HepG2 (cell line): ENCODE data around the gene PARS2. TPM values are rescaled to one million over a fixed set of nuclear protein-coding genes. Genes with fewer than 3 reads are reported as not detected.
A peak's percentile ranks its signal among the peaks of the same experiment; 100 is the strongest.

Experiments
- ATAC-seq: fragments of 200-7000 bp; cut with Tn5 transposase; 3 replicates; pipeline ENCODE4 v1.9.1; 2020; ENCODE audit warnings: mild to moderate bottlenecking, moderate library complexity
- BruUV-seq: library from RNA; stranded (reverse); fragments of 400-500 nt; replicated peaks from 2 replicates; lab custom pipeline; 2021; lab: Mats Ljungman, UMichigan
- CTCF ChIA-PET: fragments of 300-600 bp; formaldehyde crosslinking; extraction: SDS; loops from one replicate; lab custom pipeline; 2021; ENCODE audit warnings: low total read pairs, inconsistent platforms, low intra/inter-chr PET ratio; lab: Yijun Ruan, JAX
- POLR2A ChIA-PET: fragments of 350-600 bp; sonication (Branson Sonifier 250); formaldehyde crosslinking; loops from one replicate; lab custom pipeline; 2020; ENCODE audit warnings: antibody characterized with exemption, inconsistent platforms; lab: Yijun Ruan, JAX
- DNase-seq: peaks from one replicate; pipeline ENCODE4 v3.0.0-alpha.2; 2015; ENCODE audit warnings: low spot score
- FAIRE-seq: peaks from 3 replicates; lab custom pipeline; 2011; peaks lifted over from hg19 to GRCh38; lab: Jason Lieb, UNC
- H2AFZ ChIP-seq: one replicate; pipeline ENCODE4 v1.6.1; 2011; ENCODE audit warnings: low read length, inconsistent platforms
- H3K27ac ChIP-seq: fragments of 300-600 bp; 3 replicates; pipeline ENCODE4 v1.8.0; 2011; ENCODE audit warnings: mixed run types, mild to moderate bottlenecking, mixed read lengths, low read length, inconsistent platforms; ENCODE audit not compliant: insufficient read depth; ENCODE audit errors: extremely low read length
- H3K27me3 ChIP-seq, 2 experiments: fragments of 200-600 bp in 1 of 2; 2 replicates in 1 of 2; 3 replicates in 1 of 2; pipeline versions ENCODE4 v1.6.0 to v1.8.0; 2011; ENCODE audit warnings: low read length in 2 of 2, mild to moderate bottlenecking in 2 of 2, moderate library complexity in 2 of 2, inconsistent platforms in 1 of 2; ENCODE audit not compliant: insufficient read depth in 2 of 2, control insufficient read depth in 1 of 2
- H3K36me3 ChIP-seq, 2 experiments: fragments of 200-600 bp in 1 of 2; replicated peaks in 1 of 2; 2 replicates in 1 of 2; 3 replicates in 1 of 2; pipeline versions ENCODE4 v1.5.1 to v1.8.0; 2011; ENCODE audit warnings: low read length in 2 of 2, inconsistent platforms in 1 of 2; ENCODE audit not compliant: insufficient read depth in 2 of 2, control insufficient read depth in 1 of 2
- H3K4me1 ChIP-seq: 2 replicates; pipeline ENCODE4 v1.5.1; 2012; ENCODE audit warnings: low read length, inconsistent platforms; ENCODE audit not compliant: insufficient read depth
- H3K4me2 ChIP-seq: 2 replicates; pipeline ENCODE4 v1.6.0; 2011; ENCODE audit warnings: low read depth, low read length, inconsistent platforms
- H3K4me3 ChIP-seq, 3 experiments: fragments of 200-600 bp in 1 of 3; sonication (generic), shearing (Covaris generic) in 1 of 3; replicated peaks in 1 of 3; 2 replicates each; pipeline ENCODE4 v1.5.1; 2011 to 2016; ENCODE audit warnings: low read length in 3 of 3, inconsistent platforms in 2 of 3, low read depth in 2 of 3, mild to moderate bottlenecking in 2 of 3, control low read depth in 1 of 3, mixed read lengths in 1 of 3; ENCODE audit not compliant: insufficient read depth in 1 of 3
- H3K79me2 ChIP-seq: one replicate; pipeline ENCODE4 v1.6.1; 2011; ENCODE audit warnings: low read length, inconsistent platforms; ENCODE audit not compliant: insufficient read depth
- H3K9ac ChIP-seq: 2 replicates; pipeline ENCODE4 v1.6.0; 2011; ENCODE audit warnings: mild to moderate bottlenecking, low read depth, low read length, inconsistent platforms; ENCODE audit not compliant: insufficient read depth
- H3K9me3 ChIP-seq: 2 replicates; pipeline ENCODE4 v1.5.1; 2012; ENCODE audit warnings: mild to moderate bottlenecking, low read length
- H4K20me1 ChIP-seq: 2 replicates; pipeline ENCODE4 v1.6.0; 2011; ENCODE audit warnings: inconsistent platforms, mild to moderate bottlenecking, low read length, moderate library complexity; ENCODE audit not compliant: insufficient read depth
- IRX3 ChIP-seq: sonication (generic); formaldehyde crosslinking; IDR thresholded peaks from 2 replicates; pipeline ENCODE4 v1.8.1; 2023; ENCODE audit warnings: mild to moderate bottlenecking, low read depth, missing genetic modification reagents, borderline replicate concordance
- NFYB ChIP-seq: sonication (generic); formaldehyde crosslinking; IDR thresholded peaks from 2 replicates; pipeline ENCODE4 v1.4.0; 2020; ENCODE audit warnings: missing genetic modification reagents
- NFYC ChIP-seq: IDR thresholded peaks from 2 replicates; pipeline ENCODE4 v1.6.1; 2016; ENCODE audit warnings: missing genetic modification reagents, missing compliant biosample characterization
- SP2 ChIP-seq: sonication (generic); formaldehyde crosslinking; IDR thresholded peaks from 2 replicates; pipeline ENCODE4 v1.5.1; 2020; ENCODE audit warnings: mild to moderate bottlenecking, missing genetic modification reagents
- XRCC5 ChIP-seq: fragments of 200-400 bp; formaldehyde crosslinking; optimal IDR thresholded peaks from 2 replicates; pipeline ENCODE3; 2017; ENCODE audit warnings: mild to moderate bottlenecking, low read length
- WGBS: methylation state at CpG from one replicate; pipeline ENCODE4 v1.1.6; 2017; ENCODE audit warnings: low lambda C conversion rate; 5-methylcytosine and 5-hydroxymethylcytosine counted together
- in situ Hi-C: cut with HindIII; loops from 2 replicates; pipeline ENCODE4 v1.10.0; 2017; ENCODE audit warnings: low pct_unique_long_range_greater_than_20kb; ENCODE audit not compliant: extremely low pct_ligation_motif_present
- intact Hi-C: fragments of 100-400 bp; cut with micrococcal nuclease; formaldehyde crosslinking; loops from one replicate; pipeline ENCODE4 v1.10.0; 2022; ENCODE audit not compliant: unreplicated experiment
- polyA plus RNA-seq, 8 experiments: library from polyadenylated mRNA; depleted of rRNA in 3 of 8; stranded (reverse) in 7 of 8; unstranded in 1 of 8; fragments of >200 nt; fragmentation: Illumina TruSeq in 4 of 8; extraction: Trizol in 4 of 8; gene quantifications; 2 replicates each; pipeline versions ENCODE4 v1.2.1 to v1.2.3, GENCODE V29; 2011 to 2016; ENCODE audit warnings: low read depth in 4 of 8, missing spikeins in 1 of 8, mixed read lengths in 1 of 8; ENCODE audit not compliant: insufficient read depth in 1 of 8
- total RNA-seq, 5 experiments: library from RNA; depleted of rRNA; stranded (reverse); fragments of >200 nt; fragmentation: Illumina TruSeq; extraction: Trizol; gene quantifications; 2 replicates each; pipeline ENCODE4 v1.2.3, GENCODE V29; 2016; ENCODE audit warnings: low read depth in 1 of 5
- TF ChIP-seq, protein P1 (sequence below), 2 experiments: sonication (generic) in 1 of 2; formaldehyde crosslinking in 1 of 2; IDR thresholded peaks; 2 replicates each; pipeline versions ENCODE4 v1.5.1 to v1.6.1; 2011 to 2020; ENCODE audit warnings: borderline replicate concordance in 1 of 2, low read depth in 1 of 2, low read length in 1 of 2, mild to moderate bottlenecking in 1 of 2, missing genetic modification reagents in 1 of 2, moderate library complexity in 1 of 2
- TF ChIP-seq, protein P2 (sequence below): IDR thresholded peaks from 2 replicates; pipeline ENCODE4 v1.6.1; 2016; ENCODE audit warnings: control low read depth

PARS2 gene
- total and polyA plus RNA-seq, 2 of the 13 experiments (the other 11 are each of a cell fraction or from before 2014, with no cell fraction given) = 2.4 to 4.6 TPM

DNA sequence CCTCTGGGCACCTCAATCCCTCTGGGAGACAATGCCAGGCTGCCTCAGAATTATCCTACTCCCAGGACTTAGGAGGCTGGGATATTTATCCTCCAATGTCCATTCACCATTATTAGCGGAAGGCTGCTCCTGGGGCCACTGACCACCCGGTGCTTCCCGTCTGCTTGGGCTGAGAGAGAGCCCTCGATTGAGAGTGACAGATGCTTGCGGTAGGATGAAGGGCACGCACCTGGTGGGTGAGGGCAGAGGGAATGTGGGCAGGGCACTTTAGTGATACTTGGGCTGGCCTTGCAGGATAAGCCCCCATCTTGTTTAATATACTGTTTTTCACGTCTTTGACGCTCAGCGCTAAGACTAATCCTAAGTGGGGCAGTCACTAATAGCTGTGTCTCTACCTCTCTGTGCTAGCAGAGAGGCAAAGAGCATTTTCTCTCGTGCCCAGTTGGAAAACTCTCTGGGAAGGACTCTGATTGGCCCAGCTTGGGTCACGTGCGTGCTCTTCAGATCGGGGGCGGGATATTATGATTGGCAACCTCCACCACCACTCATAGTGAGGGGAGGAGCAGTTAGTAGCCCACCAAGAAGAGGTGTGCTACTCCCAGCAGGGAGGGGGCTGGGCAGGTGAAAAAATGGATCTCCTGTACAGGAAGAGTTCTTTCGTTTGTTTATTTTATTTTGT, 10.6 kb upstream of the PARS2 start:
- Histone ChIP-seq H3K9me3 (no peaks in the 10 kb centered on the region), H3K36me3 (no peaks in the 10 kb centered on the region), H3K4me3 (no peak overlapping the region), H3K4me2 (no peak overlapping the region), H3K27me3 (no peaks in the 10 kb centered on the region; a peak in 1 of 5 replicates), H3K79me2 (no peaks in the 10 kb centered on the region), H2AFZ (no peak overlapping the region), H3K4me1 (peaks cover 6% of the 10 kb centered on the region; the same call in 1 of the 2 replicates), H3K27ac (no peak overlapping the region), H4K20me1 (no peaks in the 10 kb centered on the region), H3K9ac (no peak overlapping the region)
- peak; percentile 53 for TF ChIP-seq SP2 (CRISPR knock-in tag)
- TF ChIP-seq, protein P1, sequence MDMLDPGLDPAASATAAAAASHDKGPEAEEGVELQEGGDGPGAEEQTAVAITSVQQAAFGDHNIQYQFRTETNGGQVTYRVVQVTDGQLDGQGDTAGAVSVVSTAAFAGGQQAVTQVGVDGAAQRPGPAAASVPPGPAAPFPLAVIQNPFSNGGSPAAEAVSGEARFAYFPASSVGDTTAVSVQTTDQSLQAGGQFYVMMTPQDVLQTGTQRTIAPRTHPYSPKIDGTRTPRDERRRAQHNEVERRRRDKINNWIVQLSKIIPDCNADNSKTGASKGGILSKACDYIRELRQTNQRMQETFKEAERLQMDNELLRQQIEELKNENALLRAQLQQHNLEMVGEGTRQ (IDR thresholded peaks at IDR 0.05; ENCODE audit: low read depth, low read length) = 0 out of 2 replicates have a peak, but pooled peaks have one; percentile 17
- TF ChIP-seq, protein P1 (CRISPR knock-in tag; IDR thresholded peaks at IDR 0.05; ENCODE audit: borderline replicate concordance) = peak; percentile 76; the same call in 1 of the 2 replicates
- no peak for TF ChIP-seq IRX3
- TF ChIP-seq NFYC (CRISPR knock-in tag) = peak; percentile 76
- no peak for TF ChIP-seq XRCC5
- TF ChIP-seq NFYB (CRISPR knock-in tag) = peak; percentile 80
- TF ChIP-seq, protein P2, sequence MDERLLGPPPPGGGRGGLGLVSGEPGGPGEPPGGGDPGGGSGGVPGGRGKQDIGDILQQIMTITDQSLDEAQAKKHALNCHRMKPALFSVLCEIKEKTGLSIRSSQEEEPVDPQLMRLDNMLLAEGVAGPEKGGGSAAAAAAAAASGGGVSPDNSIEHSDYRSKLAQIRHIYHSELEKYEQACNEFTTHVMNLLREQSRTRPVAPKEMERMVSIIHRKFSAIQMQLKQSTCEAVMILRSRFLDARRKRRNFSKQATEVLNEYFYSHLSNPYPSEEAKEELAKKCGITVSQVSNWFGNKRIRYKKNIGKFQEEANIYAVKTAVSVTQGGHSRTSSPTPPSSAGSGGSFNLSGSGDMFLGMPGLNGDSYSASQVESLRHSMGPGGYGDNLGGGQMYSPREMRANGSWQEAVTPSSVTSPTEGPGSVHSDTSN = peak; percentile 74
- POLR2A ChIA-PET = no interaction called here
- no TSS peak for BruUV-seq
- 56% methylated on average over 14 of the region's 15 CpGs for WGBS
- peak; percentile 74 for ATAC-seq
- in situ Hi-C loops (no loop called here), intact Hi-C loops (no loop called here)
- no peak for FAIRE-seq
- peak; percentile 21 for DNase-seq
- CTCF ChIA-PET = no interaction called here
